ENCODE measurements around the gene DCAF11.
A peak's percentile ranks its signal among the peaks of the same experiment; 100 is the strongest.

Gene DCAF11

GRCh38 chr14:24114532-24115421 is at the start of gene DCAF11, which contains the start of gene NRL:
DCAF11 (plus strand) TSS chr14:24114777; CDS start chr14:24115595, 818 bp downstream.
NRL (minus strand) TSS chr14:24114949; CDS start chr14:24082848, 32,101 bp downstream.
- DNase-seq, result peak; percentile 100

- no peak for DNase-seq
These were observed 49.7 kb upstream of the DCAF11 start for GRCh38 chr14:24064856-24065255.

- DNase-seq, result no peak
These were observed 49.2 kb upstream of the DCAF11 start for GRCh38 chr14:24065408-24065807.

- DNase-seq, result no peak
These were observed 48.0 kb upstream of the DCAF11 start for GRCh38 chr14:24066496-24067132.

- DNase-seq, result no peak
These were observed 47.2 kb upstream of the DCAF11 start for GRCh38 chr14:24067133-24068082.

- DNase-seq, result no peak
These were observed 45.7 kb upstream of the DCAF11 start for GRCh38 chr14:24068711-24069410.

GRCh38 chr14:24069411-24069735 is 45.2 kb upstream of the DCAF11 start:
- no peak for DNase-seq

GRCh38 chr14:24070285-24071143 is 44.1 kb upstream of the DCAF11 start:
- DNase-seq, result no peak

GRCh38 chr14:24071144-24071697 is 43.4 kb upstream of the DCAF11 start, which contains the start of gene CPNE6:
CPNE6 (plus strand) TSS chr14:24071562; CDS start chr14:24072937, 1,375 bp downstream.
- no peak for DNase-seq

GRCh38 chr14:24071836-24072430 is 42.6 kb upstream of the DCAF11 start:
- no peak for DNase-seq

- DNase-seq, result no peak
These were observed 42.1 kb upstream of the DCAF11 start for GRCh38 chr14:24072436-24072835.

GRCh38 chr14:24072881-24073877 is 41.4 kb upstream of the DCAF11 start:
- DNase-seq, result no peak

- DNase-seq, result no peak
These were observed 39.7 kb upstream of the DCAF11 start for GRCh38 chr14:24074625-24075484.

- DNase-seq, result no peak
These were observed 38.9 kb upstream of the DCAF11 start for GRCh38 chr14:24075485-24076301.

GRCh38 chr14:24076302-24076601 is 38.3 kb upstream of the DCAF11 start:
- no peak for DNase-seq

GRCh38 chr14:24077086-24077485 is 37.5 kb upstream of the DCAF11 start:
- no peak for DNase-seq

- no peak for DNase-seq
These were observed 36.4 kb upstream of the DCAF11 start for GRCh38 chr14:24078146-24078545.
